ENCODE results near the gene TSPEAR.

The TSPEAR gene

GRCh38 chr21:44711327-44712202 is at the start of gene TSPEAR:
Gene TSPEAR, minus strand, starts transcription at chr21:44711572. Its CDS starts 58 bp downstream, at chr21:44711514.
- no peak for DNase-seq (ENCODE audit: low spot score)

- DNase-seq (ENCODE audit: low spot score): no peak
These were observed 49.0 kb upstream of the TSPEAR start for GRCh38 chr21:44760376-44760775.

GRCh38 chr21:44759628-44760285 is 48.4 kb upstream of the TSPEAR start:
- DNase-seq (ENCODE audit: low spot score): no peak

GRCh38 chr21:44758781-44759627 is 47.6 kb upstream of the TSPEAR start:
- DNase-seq (ENCODE audit: low spot score): no peak

GRCh38 chr21:44758141-44758561 is 46.8 kb upstream of the TSPEAR start:
- no peak for DNase-seq (ENCODE audit: low spot score)

GRCh38 chr21:44757731-44758130 is 46.4 kb upstream of the TSPEAR start:
- DNase-seq (ENCODE audit: low spot score): no peak

- no peak for DNase-seq (ENCODE audit: low spot score)
These were observed 45.2 kb upstream of the TSPEAR start for GRCh38 chr21:44756423-44757185.

GRCh38 chr21:44755227-44755626 is 43.9 kb upstream of the TSPEAR start:
- no peak for DNase-seq (ENCODE audit: low spot score)

- DNase-seq (ENCODE audit: low spot score): no peak
These were observed 42.0 kb upstream of the TSPEAR start for GRCh38 chr21:44753357-44753756.

- DNase-seq (ENCODE audit: low spot score): no peak
These were observed 41.4 kb upstream of the TSPEAR start for GRCh38 chr21:44752671-44753235.

- DNase-seq (ENCODE audit: low spot score): no peak
These were observed 40.6 kb upstream of the TSPEAR start for GRCh38 chr21:44751799-44752636.

GRCh38 chr21:44751186-44751798 is 39.9 kb upstream of the TSPEAR start:
- DNase-seq (ENCODE audit: low spot score): no peak

GRCh38 chr21:44750675-44751025 is 39.3 kb upstream of the TSPEAR start:
- no peak for DNase-seq (ENCODE audit: low spot score)

GRCh38 chr21:44749759-44750674 is 38.6 kb upstream of the TSPEAR start:
- DNase-seq (ENCODE audit: low spot score): no peak

- DNase-seq (ENCODE audit: low spot score): no peak
These were observed 37.9 kb upstream of the TSPEAR start for GRCh38 chr21:44749116-44749758.

GRCh38 chr21:44748621-44749020 is 37.2 kb upstream of the TSPEAR start:
- no peak for DNase-seq (ENCODE audit: low spot score)

- peak; percentile 27 for DNase-seq (ENCODE audit: low spot score)
These were observed 31.2 kb upstream of the TSPEAR start for GRCh38 chr21:44742418-44743153.

GRCh38 chr21:44741921-44742320 is 30.5 kb upstream of the TSPEAR start:
- DNase-seq (ENCODE audit: low spot score): no peak

Measured in CD4-positive, alpha-beta T cell treated with Interleukin-6 at 100 ng/mL for 8 hours (primary cell).